MCF 10A (cell line): ENCODE results near the gene RAI1. TPM values are rescaled to one million over a fixed set of nuclear protein-coding genes. Genes with fewer than 3 reads are reported as not detected.

Source experiments
- BruUV-seq: library from RNA; stranded (reverse); fragments of 400-500 nt; replicated peaks from 2 replicates; lab custom pipeline; 2021; lab: Mats Ljungman, UMichigan
- CTCF ChIA-PET: fragments of 300-600 bp; sonication (Branson Sonifier 250); formaldehyde crosslinking; extraction: SDS; loops from one replicate; lab custom pipeline; 2021; ENCODE audit warnings: antibody characterized with exemption, inconsistent platforms; lab: Yijun Ruan, JAX
- POLR2A ChIA-PET: fragments of 300-600, 350-650 bp; sonication (Branson Sonifier 250); formaldehyde crosslinking; extraction: SDS; loops from one replicate; lab custom pipeline; 2020; ENCODE audit warnings: antibody characterized with exemption, inconsistent platforms; lab: Yijun Ruan, JAX
- DNase-seq: peaks from one replicate; pipeline ENCODE4 v3.0.0-alpha.2; 2018; ENCODE audit not compliant: unreplicated experiment
- H3K27ac Mint-ChIP-seq: one replicate; pipeline ENCODE4 v1.8.0; 2022; ENCODE audit warnings: mild to moderate bottlenecking, low read depth, mixed read lengths; ENCODE audit not compliant: unreplicated experiment
- H3K27me3 Mint-ChIP-seq: one replicate; pipeline ENCODE4 v1.8.0; 2022; ENCODE audit warnings: mixed read lengths; ENCODE audit not compliant: insufficient read depth, unreplicated experiment
- H3K36me3 Mint-ChIP-seq: one replicate; pipeline ENCODE4 v1.8.0; 2022; ENCODE audit warnings: mild to moderate bottlenecking, moderate library complexity, mixed read lengths; ENCODE audit not compliant: insufficient read depth, unreplicated experiment
- H3K4me1 Mint-ChIP-seq: one replicate; pipeline ENCODE4 v1.8.0; 2022; ENCODE audit warnings: mixed read lengths; ENCODE audit not compliant: insufficient read depth, unreplicated experiment
- H3K4me3 Mint-ChIP-seq: one replicate; pipeline ENCODE4 v1.8.0; 2022; ENCODE audit warnings: mild to moderate bottlenecking, moderate library complexity, mixed read lengths; ENCODE audit not compliant: unreplicated experiment
- H3K9me3 Mint-ChIP-seq: one replicate; pipeline ENCODE4 v1.8.0; 2022; ENCODE audit warnings: mixed read lengths; ENCODE audit not compliant: unreplicated experiment
- intact Hi-C: fragments of 100-400 bp; cut with micrococcal nuclease; formaldehyde crosslinking; loops from 2 replicates; pipeline ENCODE4 v1.14.1; 2022
- total RNA-seq: library from RNA; stranded (reverse); gene quantifications from 2 replicates; pipeline ENCODE4 v1.2.3, GENCODE V29; 2022
- TF ChIP-seq, protein P1 (sequence below): fragments of 200-600 bp; IDR thresholded peaks from one replicate; pipeline ENCODE4 v1.8.0; 2022; ENCODE audit warnings: antibody characterized with exemption, mild to moderate bottlenecking; ENCODE audit not compliant: unreplicated experiment

Gene RAI1
- total RNA-seq, 1 experiment from 2014 or later: 30.4 TPM

GRCh38 chr17:17712268-17712924 is 31.1 kb downstream of the RAI1 start:
- no peaks in the 10 kb centered on the region for H3K9me3 Mint-ChIP-seq
- H3K27ac Mint-ChIP-seq: peak overlapping the region; percentile 41
- peaks cover 28% of the 10 kb centered on the region for H3K4me1 Mint-ChIP-seq
- BruUV-seq: no TSS peak
- DNase-seq: peak; percentile 51
- ChIA-PET CTCF (interaction anchor here (1.2 to 1.8 kb wide), 2 partner anchors 16 to 32 kb away, joined by 3 to 13 read pairs; no protein-coding TSS in a partner anchor), POLR2A (interaction anchor here (1.1 to 2.0 kb wide), 5 partner anchors 17 to 62 kb away, joined by 3 to 6 read pairs (median 5); no protein-coding TSS in a partner anchor)
- peaks cover 6% of the 10 kb centered on the region for H3K36me3 Mint-ChIP-seq
- intact Hi-C loops: no loop called here
- TF ChIP-seq, protein P1, sequence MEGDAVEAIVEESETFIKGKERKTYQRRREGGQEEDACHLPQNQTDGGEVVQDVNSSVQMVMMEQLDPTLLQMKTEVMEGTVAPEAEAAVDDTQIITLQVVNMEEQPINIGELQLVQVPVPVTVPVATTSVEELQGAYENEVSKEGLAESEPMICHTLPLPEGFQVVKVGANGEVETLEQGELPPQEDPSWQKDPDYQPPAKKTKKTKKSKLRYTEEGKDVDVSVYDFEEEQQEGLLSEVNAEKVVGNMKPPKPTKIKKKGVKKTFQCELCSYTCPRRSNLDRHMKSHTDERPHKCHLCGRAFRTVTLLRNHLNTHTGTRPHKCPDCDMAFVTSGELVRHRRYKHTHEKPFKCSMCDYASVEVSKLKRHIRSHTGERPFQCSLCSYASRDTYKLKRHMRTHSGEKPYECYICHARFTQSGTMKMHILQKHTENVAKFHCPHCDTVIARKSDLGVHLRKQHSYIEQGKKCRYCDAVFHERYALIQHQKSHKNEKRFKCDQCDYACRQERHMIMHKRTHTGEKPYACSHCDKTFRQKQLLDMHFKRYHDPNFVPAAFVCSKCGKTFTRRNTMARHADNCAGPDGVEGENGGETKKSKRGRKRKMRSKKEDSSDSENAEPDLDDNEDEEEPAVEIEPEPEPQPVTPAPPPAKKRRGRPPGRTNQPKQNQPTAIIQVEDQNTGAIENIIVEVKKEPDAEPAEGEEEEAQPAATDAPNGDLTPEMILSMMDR: no peak
- H3K4me3 Mint-ChIP-seq: no peak overlapping the region
- H3K27me3 Mint-ChIP-seq: no peaks in the 10 kb centered on the region

- ChIA-PET POLR2A (interaction anchor here (0.6 to 2.3 kb wide), 6 partner anchors 15 to 123 kb away, joined by 3 to 8 read pairs (median 4); partner anchors contain the start of gene SREBF1), CTCF (interaction anchor here (1.5 kb wide), 1 partner anchor 72 kb away, joined by 3 read pairs; no protein-coding TSS in a partner anchor)
- TF ChIP-seq, protein P1: no peak
- DNase-seq: peak; percentile 26
- H3K27me3 Mint-ChIP-seq: no peaks in the 10 kb centered on the region
- no peak overlapping the region for H3K4me3 Mint-ChIP-seq
- no peaks in the 10 kb centered on the region for H3K9me3 Mint-ChIP-seq
- H3K4me1 Mint-ChIP-seq: peaks cover 37% of the 10 kb centered on the region
- H3K27ac Mint-ChIP-seq: peak overlapping the region; percentile 84
- peaks cover 6% of the 10 kb centered on the region for H3K36me3 Mint-ChIP-seq
- no TSS peak for BruUV-seq
- intact Hi-C loops: no loop called here
These were observed 32.6 kb downstream of the RAI1 start for GRCh38 chr17:17713839-17714238.

DNA sequence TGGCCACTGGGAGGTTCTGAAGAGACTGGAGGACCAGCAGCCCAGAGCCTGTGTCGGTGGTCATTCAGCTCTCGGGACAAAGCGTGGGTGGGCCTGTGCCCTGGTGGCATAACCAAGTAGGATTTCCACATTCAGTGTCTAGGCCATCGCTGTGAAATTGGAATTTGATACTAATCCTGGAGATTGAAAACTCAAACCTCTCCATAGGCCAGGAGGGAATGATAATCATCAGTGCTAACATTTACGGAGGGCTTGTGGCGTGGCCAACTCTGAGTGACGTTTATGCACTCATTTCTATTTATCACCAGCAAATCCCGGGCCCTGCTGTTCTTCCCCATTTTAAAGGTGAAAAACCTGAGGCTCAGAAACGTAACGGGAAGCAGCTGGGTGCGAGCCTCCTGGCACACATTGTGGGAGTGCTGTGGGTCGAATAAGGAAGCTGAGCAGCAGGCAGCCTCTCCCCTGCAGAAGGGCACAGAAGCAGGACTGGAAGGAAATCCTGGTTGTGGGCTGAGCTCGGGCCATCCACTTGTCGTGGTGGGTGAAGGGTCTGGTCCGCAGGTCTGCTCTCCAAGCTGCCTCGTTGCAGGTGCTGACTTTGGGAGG is 33.1 kb downstream of the RAI1 start:
- no peaks in the 10 kb centered on the region for H3K9me3 Mint-ChIP-seq
- H3K4me3 Mint-ChIP-seq: no peak overlapping the region
- peaks cover 2% of the 10 kb centered on the region for H3K36me3 Mint-ChIP-seq
- intact Hi-C loops: no loop called here
- peak overlapping the region; percentile 84 for H3K27ac Mint-ChIP-seq
- POLR2A ChIA-PET: interaction anchor here (0.6 to 2.3 kb wide), 5 partner anchors 15 to 123 kb away, joined by 3 to 8 read pairs (median 4); partner anchors contain the start of gene SREBF1
- no TSS peak for BruUV-seq
- H3K4me1 Mint-ChIP-seq: peaks cover 38% of the 10 kb centered on the region
- H3K27me3 Mint-ChIP-seq: no peaks in the 10 kb centered on the region
- no peak for DNase-seq
- TF ChIP-seq, protein P1: no peak
- CTCF ChIA-PET: interaction anchor here (1.0 to 1.5 kb wide), 2 partner anchors 9 to 72 kb away, joined by 3 read pairs; no protein-coding TSS in a partner anchor

DNA sequence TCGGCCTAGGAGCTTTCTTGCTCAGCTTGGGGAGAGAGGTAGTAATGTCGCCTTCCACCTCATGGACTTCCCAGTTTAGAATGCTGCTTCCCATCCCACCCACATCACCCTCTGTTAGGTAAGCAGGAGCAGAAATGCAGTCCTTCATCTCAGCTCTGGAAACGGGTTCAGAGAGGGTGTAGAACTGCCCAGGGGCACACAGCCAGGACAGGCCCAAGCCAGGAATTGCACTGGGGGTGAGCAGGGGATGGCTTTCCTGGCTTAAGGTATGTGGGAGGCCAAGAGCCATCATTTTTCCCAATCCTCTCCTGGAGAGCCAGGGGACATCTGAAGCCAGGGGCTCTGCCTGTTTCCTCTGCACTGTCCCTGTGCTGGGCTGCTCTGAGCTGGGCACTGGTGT is 33.6 kb downstream of the RAI1 start:
- H3K27me3 Mint-ChIP-seq: no peaks in the 10 kb centered on the region
- BruUV-seq: no TSS peak
- intact Hi-C loops: no loop called here
- H3K4me1 Mint-ChIP-seq: peaks cover 43% of the 10 kb centered on the region
- H3K36me3 Mint-ChIP-seq: no peaks in the 10 kb centered on the region
- TF ChIP-seq, protein P1: no peak
- ChIA-PET CTCF (interaction anchor here (1.0 to 1.5 kb wide), 2 partner anchors 10 to 73 kb away, joined by 3 read pairs; no protein-coding TSS in a partner anchor), POLR2A (interaction anchor here (0.9 to 2.3 kb wide), 2 partner anchors 22 to 25 kb away, joined by 4 to 8 read pairs; no protein-coding TSS in a partner anchor)
- no peak overlapping the region for H3K4me3 Mint-ChIP-seq
- H3K9me3 Mint-ChIP-seq: no peaks in the 10 kb centered on the region
- H3K27ac Mint-ChIP-seq: no peak overlapping the region
- no peak for DNase-seq
